ENCODE data around the gene TMA7.

Gene TMA7

DNA sequence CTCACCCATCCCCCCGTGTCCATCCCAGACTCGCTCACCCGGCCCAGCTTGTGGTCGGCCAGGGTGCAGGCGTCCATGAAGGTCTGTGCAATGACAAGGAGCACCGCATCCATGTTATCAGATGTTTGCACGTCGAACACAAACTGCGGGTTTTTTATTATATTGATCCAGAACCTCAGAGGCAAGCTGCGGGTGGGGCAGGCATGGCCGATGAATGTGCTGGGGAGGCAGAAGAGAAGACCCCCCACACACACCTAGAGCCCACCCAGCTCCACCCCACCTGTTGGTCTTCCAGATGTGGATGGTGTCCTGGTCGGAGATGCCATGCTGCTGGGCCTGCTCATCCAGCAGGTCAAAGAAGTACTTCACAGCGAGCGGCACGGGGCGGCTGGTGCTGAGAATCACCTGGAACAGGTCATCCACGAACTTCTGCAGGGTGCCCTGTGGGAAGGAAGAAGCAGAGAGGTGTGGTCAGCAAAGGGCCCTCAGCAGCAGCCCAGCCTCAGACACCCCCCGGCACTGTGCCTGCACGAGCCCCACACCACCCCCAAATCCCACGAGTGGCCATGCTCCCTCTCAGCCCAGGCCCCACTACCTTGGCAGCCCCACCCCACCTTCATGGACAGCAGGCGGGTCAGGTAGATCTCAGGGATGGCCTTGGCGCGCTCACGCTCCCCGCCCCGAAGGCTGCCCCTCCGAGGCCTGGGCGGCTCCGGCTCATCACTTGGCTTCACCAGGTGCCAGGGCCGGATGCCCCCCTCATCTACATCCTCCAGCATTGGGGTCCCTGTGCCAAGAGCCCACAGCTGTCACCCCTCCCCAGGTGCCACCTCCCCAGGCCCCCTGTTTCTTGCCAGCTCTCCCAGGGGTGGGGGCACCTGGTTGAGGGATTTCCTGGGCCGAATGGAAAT is 30.5 kb upstream of the TMA7 start:
- DNase-seq: no peak

DNA sequence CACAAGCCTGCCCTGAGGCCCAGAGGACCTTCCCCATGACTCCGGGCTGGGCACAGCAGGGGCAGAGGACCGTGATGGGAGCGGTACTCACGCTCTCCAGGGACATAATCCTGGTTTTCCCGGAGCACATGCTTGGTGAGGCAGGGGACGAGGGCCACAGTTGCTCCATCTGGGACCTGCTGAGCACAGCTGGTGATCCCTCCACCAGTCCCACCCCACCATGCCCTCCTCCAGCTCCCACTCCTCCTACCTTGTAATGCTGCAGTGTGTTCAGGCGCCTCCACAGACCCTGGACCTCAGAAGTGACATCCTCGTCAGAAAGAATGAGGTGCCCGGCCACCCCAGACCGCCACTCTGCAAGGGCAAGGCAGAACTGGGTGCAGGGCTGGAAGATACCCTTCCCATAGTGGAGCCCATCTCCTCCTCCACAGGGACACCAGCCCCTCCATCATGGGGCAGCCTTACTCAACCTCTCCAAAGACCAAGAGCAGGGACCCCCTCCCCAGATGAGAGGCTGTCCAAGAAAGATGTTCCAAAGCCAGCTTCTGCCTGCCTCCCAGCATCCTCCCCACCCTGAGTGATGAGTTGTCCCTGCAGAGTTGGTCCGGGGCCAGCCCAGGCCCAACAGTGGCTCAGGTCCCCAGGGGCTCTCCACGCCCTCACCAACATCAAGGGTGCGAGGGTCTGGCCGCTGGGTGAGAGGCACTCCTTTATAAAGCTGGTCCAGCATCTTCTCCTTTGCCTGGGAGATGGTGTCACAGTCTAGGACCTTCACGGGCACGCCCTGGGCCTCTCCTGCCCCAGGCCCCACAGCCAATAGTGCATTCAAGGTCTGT is 29.6 kb upstream of the TMA7 start:
- DNase-seq: no peak

DNA sequence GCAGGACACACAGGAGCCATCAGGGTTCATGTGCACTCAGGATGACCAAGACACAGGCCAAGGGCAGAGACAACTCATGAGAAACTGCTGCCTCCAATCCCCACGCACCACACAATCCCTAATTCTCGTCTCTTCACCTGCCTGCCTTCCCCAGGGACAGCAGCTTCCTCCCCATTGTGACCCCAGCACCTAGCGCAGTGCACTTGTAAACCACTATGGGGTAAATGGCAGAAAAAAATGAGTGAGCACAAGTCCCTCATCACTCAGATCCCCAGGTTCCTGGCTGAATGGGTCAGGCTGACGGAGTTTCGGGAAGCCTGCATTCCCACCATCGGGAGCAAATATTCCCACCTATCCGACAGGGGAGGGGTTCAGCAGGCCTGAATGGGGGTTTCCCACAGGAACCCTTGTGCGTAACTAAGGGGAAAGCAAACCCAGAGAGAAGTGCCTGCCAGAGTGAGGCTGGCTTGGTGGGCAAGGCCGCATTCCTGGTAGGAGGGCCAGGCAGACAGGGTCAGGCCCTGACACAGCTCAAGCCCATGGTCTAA is 28.9 kb upstream of the TMA7 start:
- DNase-seq: no peak

- no peak for DNase-seq
Observed at GRCh38 chr3:48411606-48412374, 28.3 kb upstream of the TMA7 start.

GRCh38 chr3:48412375-48413001 is 27.6 kb upstream of the TMA7 start:
- DNase-seq: no peak

DNA sequence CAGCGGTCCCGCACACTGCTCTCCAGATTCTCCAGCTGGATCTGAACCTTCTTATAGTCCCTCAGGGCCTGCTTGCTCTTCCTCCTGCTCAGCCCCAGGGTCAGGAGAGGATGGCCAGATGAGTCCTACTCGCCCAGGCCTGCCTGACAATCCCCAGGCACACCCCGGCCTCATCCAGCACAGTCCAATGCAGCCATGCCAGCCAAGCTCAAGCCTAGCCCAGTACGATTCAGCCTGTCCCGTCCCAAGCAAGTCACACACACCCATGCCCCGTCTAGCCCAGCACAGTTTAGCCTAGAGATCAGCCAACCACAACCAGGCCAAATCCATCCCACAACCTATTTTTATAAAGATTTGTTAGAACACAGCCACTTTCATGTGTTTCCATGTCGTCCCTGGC is 27.0 kb upstream of the TMA7 start:
- DNase-seq: no peak

- no peak for DNase-seq
Observed at GRCh38 chr3:48413611-48414010, 26.4 kb upstream of the TMA7 start.

GRCh38 chr3:48414376-48415250 is 25.4 kb upstream of the TMA7 start:
- DNase-seq: no peak

GRCh38 chr3:48415251-48415953 is 24.7 kb upstream of the TMA7 start:
- DNase-seq: no peak

- DNase-seq: no peak
Observed at GRCh38 chr3:48416091-48416505, 24.0 kb upstream of the TMA7 start.

DNA sequence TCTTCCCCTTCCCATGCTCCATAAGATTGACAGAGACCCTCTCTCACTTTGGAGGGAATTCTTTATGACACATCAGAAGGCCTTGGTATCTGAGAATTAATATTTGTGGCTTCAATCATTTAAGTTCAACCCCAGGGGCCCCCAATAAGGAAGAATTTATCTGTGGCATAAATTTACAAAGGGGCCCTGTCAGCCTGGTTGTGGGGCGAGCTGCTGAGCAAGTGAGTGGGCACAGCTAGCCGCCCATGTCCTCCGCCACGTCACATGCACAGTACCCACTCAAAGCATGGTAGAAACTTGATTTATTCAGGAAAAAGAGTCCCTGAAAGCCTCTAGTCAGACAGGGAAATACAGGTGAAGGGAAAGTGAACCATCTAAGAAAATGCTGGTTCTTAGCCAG is 23.5 kb upstream of the TMA7 start:
- no peak for DNase-seq

DNA sequence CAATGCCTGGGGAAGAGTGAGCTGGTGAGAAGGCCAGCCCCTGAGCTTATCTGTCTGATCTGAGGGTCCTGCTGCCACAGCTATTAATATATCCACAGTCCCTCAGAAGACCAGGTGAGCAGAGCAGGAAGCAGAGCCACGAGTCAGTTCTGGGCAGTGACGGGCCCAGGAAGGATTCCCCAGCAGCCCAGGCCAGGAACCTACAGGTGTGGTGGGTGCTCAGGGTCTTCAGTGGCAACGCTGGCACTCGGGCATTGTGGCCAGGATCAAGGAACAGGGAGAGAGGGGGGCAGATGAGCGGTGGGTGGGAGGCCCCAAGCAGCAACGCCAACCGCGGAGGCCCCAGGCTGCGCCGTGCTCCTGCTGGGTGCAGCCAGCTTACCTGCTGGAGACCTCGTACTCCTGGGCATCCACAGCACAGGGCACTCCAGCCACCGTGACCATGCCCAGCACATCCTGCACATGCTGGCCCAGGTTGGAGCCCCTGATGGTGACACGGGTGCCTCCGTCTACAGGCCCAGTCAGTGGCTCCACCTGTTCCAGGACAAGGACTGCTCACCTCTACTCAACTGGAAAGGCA is 22.4 kb upstream of the TMA7 start:
- no peak for DNase-seq

DNA sequence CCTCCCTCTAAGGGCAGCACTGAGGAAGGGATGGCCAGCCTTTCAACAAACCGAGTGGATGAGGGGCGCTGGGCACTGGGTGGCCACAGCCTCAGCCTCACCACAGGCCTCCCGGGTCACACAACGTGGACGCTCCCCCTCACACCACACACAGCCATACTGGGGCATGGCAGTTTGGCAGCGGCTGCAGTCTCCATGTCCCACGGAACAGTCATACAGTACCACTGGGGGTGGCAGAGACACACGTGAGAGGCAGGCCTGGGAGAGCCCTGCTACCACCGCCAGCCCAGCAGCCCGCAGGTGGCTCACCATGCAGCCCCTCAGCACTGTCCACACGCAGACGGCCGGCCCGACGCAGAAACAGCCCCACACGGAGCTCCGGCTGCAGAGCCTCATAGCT is 21.9 kb upstream of the TMA7 start:
- no peak for DNase-seq

DNA sequence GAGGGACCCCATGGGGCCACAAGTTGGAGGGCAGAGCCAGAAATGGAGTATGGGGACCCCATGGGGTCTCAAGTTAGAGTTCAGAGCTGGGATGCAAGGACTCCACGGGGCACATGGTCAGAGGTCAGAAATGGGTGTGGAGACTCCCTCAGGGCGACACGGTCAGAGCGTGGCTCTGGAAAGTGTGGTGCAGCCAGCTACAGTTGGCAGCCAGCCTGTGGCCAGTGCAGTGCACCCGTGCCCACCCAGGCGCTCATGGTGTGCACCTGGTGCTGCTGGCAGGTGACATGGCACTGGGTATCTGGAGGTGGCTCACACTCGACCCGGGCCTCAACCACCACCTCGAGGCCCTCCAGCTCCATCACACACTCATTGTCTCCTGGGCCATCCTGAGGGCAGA is 21.4 kb upstream of the TMA7 start:
- no peak for DNase-seq

- DNase-seq: no peak
Observed at GRCh38 chr3:48419149-48419548, 20.9 kb upstream of the TMA7 start.

DNA sequence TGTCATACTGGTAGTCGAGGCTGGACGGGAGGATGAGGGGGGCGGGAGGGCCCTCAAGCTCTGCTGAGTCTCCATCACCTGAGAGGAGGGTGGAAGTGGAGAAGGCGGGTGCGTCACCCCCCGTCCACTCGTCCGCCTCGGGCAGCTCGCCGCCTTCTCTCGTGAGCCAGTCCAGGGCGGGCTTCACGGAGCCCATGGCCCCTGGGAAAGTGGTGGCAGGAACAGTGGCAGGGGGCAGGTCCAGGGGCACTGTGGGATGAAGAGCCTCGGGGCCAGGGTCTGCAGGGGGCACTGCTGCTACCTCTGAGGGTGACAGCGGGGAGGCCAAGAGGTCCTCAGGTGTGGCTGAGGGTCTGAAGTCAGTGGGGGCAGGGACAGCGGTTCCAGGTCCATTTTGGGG is 20.5 kb upstream of the TMA7 start:
- no peak for DNase-seq

GRCh38 chr3:48420561-48420960 is 19.5 kb upstream of the TMA7 start:
- no peak for DNase-seq

- DNase-seq: no peak
Observed at GRCh38 chr3:48422272-48422671, 17.8 kb upstream of the TMA7 start.

- DNase-seq: no peak
Observed at GRCh38 chr3:48422681-48423080, 17.4 kb upstream of the TMA7 start.

- DNase-seq: no peak
Observed at GRCh38 chr3:48423241-48423882, 16.7 kb upstream of the TMA7 start.
